ENCODE results near the gene UNC13C.

UNC13C gene

DNA sequence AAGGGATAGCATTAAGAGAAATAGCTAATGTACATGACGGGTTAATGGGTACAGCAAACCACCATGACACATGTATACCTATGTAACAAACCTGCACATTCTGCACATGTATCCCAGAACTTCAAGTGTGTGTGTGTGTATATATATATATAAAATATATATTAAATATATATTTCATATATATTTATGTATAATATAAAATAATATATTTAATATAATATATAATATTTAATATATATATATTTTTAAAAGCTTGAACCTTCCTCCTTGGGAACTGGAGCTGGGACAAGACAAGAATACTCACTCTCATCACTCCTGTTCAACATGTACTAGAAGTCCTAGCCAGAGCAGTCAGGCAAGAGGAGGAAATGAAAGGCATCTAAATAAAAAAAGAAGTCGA is 149.3 kb downstream of the UNC13C start:
- DNase-seq: no peak

DNA sequence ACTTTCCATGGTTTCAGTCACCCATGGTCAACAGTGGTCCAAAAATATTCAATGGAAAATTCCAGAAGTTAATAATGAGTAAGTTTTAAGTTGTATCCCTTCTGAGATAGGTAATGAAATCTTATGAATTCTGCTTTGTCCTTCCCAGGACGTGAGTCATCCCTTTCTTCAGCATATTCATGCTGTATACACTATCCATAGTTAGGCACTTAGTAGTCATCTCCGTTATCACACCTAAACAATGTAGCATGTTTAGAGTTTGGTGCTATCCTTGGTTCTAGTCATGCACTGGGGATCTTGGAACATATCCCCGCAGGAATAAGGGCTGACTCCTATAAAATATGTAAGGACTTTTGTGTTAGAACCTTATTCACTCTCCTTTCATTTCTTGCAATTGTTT is 153.2 kb downstream of the UNC13C start:
- DNase-seq: no peak

DNA sequence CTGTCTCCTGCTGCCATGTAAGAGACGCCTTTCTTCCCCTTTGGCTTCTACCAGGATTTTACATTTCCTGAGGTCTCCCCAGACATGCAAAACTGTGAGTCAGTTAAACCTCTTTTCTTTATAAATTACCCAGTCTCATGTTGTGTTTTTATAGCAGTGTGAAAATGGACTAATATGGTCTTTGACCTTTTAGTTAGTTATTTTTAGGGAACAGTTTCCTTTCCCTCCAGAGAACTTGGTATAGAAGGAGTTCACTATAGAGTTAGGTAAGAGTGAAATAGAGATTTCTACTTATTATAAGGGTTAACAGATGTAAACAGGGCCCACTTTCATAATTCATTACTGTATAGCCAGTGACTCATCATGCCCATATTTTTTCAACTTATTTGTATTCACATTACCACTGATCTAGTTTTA is 170.9 kb downstream of the UNC13C start:
- DNase-seq: no peak

DNA sequence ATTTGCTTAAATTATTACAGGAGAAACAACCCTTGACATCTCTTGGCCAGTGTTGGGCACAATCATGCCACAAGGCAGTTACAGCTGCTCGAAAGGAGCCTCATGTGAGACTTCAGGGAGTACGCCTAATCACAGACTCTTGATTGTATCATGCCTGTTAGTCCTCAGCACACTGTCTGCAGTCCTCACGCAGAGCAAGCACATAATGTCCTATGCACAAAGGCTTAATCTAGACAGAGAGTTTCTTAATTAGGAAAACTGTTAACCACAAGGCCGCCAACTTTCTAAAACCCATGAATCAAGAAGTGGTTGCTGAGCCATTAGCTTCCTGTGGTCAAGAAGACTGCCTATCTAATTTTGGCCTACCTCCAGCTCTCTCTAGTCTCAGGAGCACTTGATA is 172.0 kb downstream of the UNC13C start:
- no peak for DNase-seq

DNA sequence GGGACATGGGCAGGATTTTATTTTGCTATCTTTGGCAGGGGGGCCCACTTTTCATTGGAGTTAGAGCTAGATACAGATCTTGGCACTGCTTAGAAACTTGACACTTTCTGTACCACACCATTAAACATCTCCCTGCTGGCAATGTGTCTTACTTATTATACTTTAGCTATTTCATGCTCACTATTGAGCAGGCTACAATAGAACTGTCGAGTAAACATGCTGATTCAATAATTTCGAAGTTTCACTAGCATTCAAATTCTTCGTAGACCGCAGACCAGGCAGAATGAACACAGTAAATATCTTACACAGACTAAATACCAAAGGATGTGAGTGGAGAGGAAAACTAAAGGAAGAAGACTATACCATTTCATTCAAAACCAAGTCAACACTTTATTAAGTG is 180.8 kb downstream of the UNC13C start:
- no peak for DNase-seq

DNA sequence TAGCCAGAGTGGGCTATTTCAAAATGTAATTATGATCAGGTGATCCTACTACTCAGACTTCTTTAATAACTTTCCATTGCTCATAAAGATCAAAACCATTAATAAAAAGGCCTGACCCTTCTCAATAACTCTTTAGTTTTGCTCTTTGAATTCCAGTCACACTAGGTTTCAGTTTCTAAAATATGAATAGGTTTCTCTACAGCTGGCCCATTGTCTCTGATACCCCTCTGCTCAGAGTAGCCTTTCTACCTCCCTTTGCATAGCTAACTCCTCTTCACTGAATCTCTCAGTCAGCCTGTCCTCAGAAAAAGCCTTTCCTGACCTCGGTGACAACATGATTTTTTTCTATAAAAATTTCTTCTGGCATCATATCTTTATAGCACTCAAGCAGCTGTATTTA is 209.1 kb downstream of the UNC13C start:
- no peak for DNase-seq

DNA sequence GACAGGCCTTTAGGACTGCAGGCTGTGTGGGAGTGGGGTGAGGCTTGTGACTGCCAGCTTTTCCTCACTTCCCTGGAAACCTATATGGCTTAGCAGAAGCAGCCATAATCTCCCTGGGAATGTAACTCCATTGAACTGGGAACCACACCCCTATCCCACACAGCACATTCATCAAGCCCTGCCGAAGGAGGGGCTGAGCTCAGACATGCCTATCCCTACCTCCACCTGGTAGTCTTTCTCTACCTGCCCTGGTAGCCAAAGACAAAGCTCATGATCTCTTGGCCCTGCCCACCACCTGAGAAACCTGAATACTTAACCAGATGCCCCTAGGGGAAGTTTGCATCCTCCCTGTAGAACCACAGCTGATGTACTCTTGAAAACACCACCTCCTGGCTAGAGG is 219.8 kb downstream of the UNC13C start:
- DNase-seq: no peak

DNA sequence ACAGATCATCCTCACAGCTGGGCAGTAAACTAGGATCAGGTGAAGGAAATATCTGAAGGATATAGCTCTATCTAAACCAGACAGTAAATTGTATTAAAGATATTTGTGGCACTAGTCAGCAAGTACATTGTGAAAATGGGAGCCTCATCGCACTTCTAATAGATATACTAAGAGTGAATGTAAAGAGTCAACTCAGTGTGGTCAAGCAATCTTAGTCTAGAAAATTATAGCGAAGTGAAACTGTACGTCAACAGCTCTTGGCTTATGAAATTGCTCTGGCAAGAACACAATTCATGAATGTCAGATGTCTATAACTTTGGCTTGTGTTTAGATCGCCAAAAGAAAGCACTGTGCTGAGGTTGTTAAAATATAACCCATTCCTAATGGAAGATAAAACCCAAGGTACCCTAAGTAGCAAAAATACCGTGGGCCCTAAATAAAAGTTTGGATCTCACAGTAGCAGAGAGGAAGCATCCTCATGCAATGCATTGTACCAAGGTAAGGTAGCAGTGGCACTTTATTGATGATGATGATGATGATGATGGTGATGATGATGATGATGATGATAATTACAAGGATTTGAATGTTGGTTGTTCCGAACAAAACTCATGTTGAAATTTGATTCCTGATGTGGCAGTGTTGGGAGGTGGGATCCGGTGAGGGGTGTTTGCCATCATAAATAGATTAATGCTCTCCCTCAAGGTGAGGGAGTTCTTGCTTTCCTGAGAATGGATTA is 228.5 kb downstream of the UNC13C start:
- DNase-seq: no peak

DNA sequence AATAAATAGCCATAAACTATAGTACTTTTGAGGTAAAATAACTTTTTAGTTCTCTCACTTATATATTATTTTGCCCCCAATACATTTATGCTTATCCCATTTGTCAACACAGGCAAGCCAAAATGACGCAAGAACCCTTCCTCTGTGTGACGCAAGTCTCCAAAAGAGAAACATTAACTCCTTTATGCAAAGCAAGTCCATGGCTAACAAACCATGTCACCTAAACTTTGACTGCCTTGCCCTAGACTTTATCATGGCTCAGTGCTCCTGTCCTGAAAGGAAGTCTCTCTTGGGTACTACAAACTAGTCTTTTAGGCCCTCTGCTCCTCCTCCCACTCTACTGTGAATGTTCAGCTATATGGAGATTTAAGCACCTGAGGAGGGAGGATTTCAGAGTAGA is 230.5 kb downstream of the UNC13C start:
- DNase-seq: no peak

DNA sequence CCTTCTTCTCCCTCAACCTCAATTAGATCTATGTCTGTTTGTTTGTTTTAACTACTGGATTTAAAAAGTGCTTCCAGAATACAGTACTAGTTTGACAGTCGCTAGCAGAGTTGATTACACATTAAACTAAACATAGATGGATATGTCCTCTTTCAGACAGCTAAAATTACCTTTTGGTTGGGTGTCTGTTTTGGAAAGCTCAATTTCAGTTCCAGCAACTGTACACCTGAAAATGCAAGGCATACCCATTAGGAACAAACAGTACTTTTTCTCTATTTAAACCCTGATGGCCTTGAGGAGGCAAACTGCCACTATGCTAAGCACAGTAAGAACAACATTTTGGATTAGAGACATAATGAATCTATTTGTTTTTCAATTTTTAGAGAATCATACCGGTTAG is 234.4 kb downstream of the UNC13C start:
- DNase-seq: no peak

DNA sequence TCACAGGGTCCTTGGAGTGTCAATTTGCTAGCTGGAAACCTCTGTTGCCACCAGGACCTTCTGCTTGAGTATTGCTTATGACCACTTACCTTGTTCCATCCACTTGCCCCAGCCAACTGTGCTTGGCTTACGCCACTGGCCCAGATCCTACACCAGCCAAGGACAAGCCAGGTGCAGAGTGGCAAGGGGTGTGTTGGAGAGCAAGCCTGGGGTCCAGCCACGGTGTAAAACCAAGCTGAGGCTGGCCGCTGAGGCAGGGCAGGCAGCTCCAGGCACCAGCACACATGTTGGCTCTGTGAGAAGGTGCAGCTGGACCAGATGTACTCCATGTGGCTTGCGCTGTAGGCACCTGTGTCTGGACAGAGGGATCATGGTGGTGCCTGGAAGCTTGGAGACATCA is 248.2 kb downstream of the UNC13C start:
- no peak for DNase-seq

DNA sequence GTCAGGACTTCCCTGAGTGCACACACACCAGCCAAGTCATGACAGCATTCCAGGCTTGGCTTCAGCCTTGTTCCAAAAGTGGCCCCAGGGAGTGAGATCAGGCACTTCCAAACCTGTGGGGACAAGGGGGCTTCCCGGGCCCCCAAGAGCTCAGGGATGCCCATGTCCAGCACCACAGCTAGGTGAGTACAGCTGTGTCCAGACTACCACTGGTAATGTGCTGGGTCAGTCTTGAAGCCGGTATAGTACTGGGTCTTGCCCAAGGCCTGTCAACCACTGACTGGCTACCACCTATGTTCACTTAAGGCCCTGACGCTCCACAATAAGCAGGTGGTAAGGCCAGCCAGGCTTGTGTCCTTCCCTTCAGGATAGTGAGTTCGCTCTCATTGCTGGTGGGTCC is 249.3 kb downstream of the UNC13C start:
- DNase-seq: no peak

DNA sequence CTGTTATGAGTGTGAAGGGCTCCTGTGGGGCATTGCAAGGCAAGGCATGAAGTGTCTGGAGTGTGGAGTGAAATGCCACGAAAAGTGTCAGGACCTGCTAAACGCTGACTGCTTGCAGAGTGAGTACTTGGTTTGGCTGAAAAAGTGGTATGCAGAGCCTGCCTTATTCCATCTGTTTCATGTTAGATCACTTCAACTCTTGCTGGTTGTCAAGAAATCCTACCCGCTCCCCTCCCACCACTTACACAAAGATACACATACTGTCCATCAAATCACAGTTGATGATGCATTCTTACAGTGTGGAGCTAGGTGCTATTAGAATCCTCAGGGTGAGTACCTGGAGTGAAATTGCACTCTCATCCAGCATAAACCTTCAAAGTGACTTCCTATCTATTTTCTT is 272.1 kb downstream of the UNC13C start:
- DNase-seq: no peak

DNA sequence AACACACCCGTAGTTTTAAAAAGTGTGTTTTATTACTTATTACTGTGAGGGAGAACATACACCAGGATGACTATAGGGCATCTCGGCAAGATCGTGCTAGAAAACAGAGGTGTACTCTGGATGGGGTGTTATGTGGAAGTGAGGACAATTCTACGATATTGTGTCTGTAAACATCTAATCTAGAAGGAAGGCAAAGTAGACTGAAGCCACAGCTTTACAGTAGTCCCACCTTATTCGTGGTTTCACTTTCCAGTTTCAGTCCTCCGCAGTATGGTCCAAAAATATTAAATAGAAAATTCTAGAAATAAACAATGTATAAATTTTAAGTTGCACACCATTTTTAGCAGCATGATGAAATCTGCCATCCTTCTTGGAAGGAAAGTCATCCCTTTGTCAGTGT is 277.9 kb downstream of the UNC13C start:
- no peak for DNase-seq

DNA sequence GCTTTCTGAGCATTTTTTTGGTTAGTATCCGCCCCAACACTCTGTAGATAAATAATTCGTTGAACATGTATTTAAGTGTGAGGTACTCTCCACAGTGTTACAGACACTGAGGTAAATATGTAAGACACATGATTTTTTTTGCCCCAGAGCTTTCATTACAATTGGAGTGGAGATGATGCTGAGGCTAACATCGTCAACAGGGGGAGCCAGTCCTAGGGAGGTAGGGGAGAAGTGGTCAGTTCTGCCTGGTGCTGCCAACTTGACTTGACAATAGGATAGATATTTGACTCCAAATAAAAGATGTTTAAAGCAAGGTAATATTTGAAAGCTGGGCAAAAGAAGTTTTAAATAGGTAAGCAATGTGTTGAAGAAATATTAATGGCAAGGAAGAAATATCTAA is 295.7 kb downstream of the UNC13C start:
- DNase-seq: no peak

DNA sequence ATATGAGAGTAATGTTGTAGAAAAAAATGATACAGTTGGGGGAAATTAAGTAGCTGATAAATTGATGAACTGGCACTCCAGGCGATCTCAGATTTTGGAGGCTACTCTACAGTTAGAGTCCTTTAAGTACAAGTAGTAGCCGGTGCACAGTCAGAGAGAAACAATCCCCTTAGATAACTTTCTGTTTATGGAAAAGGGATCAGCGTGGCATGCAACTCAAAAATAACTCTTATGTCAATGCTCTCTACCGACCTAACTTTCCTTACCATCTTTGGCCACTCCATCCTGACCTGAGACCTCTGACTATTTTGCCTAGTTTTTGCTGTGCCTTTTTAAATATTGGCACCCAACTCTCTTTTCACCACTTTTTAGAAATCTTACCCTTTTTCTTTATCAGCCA is 299.6 kb downstream of the UNC13C start:
- no peak for DNase-seq

DNA sequence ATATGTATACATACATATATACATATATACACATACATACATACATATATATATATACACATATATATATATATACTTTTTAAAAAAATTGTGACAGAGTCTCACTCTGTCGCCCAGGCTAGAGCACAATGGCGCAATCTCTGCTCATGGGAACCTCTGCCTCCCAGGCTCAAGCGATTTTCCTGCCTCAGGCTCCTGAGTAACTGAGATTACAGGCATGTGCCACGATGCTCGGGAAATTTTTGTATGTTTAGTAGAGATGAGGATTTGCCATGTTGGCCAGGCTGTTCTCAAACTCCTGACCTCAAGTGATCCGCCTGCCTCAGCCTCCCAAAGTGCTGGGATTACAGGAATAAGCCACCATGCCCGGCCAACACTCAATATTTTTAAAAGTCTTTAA is 302.5 kb downstream of the UNC13C start:
- DNase-seq: no peak

DNA sequence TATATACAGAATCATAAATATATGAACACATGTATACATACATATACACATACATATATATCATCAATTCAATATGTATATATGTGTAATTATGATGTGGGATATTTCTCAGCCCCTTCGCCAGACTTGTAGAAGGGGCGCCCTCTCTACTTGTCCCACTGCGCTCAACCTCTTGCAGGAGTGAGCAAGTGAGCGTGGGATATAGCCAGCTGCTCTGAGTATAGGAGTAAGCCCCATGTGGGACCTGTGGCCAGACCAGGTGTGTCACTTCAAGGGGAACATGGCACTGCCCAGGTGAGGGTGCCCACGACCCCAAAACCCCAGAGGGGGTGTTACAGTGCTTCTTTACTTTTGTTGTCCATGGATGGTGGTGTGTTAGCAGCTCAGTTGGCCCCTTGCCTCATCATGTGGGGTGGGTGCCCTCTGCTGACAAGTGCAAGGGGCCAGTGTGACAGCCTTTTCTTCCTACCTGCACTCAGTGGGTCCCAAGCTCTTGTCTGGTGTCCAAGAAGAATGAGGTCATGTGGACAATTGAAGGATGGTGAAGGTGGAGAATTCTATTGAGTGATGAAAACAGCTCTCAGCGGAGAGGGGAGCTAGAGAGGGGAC is 304.1 kb downstream of the UNC13C start:
- DNase-seq: no peak

DNA sequence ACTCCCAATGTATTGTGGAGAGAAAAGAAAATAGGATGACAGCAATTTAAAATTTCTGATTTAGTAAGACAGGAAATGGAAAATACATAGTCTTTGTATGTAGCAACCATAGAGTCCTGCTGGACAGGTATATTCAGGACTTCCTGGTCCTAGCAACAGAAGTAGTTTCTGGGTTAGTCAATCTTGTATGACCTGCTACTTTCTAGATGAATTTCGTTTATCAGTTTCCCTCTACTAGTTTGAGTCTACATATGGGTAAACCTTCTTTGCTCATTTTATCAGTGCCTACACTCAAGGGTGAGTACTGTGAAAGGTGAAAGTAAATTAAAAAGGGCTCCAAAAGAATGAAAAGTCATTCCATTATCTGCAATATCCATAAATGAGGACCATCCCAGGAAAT is 309.8 kb downstream of the UNC13C start:
- DNase-seq: no peak

DNA sequence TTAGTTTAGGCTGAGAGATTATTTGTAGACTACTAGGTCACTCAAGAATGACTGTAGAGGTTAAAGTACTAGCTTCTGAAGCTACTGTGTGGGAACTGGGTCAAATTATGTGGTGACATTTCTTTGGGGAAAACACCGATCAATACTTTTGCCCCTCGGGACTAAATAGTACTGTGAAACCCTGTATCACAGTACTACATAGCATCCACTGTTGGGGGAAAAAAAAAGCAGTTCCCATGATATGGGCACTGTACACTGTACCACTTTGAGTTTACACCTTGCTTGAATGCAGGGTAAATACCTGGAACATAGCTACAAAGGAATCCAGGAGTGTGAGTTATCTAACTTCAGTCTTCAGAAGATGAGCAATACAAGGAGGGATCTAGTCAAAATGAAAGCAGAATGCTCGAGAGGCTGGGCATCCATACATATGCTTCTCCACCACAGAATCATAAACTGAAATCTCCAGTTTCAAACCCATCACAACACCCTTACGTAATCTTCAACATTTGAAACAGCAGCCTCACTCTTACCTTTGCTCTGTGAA is 311.4 kb downstream of the UNC13C start:
- DNase-seq: no peak

DNA sequence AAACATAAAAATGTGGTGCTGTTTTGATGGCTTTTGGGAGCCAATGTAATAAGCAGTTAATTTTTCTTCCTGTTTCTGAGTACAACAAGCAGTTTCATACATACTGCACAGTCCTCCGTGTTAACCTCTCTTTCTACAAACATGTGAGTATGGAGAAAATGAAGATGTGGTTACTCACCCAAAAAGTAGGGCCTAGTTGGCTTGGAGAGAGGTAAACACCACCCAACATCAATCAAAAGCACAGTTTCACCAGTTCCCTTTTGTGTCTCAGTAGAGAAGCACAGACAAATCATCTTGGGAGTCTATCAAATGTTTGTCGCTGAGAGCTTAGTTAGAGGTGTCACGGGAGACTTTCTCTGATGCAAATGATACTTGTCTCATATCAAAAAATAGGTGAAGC is 320.2 kb downstream of the UNC13C start:
- DNase-seq: no peak

DNA sequence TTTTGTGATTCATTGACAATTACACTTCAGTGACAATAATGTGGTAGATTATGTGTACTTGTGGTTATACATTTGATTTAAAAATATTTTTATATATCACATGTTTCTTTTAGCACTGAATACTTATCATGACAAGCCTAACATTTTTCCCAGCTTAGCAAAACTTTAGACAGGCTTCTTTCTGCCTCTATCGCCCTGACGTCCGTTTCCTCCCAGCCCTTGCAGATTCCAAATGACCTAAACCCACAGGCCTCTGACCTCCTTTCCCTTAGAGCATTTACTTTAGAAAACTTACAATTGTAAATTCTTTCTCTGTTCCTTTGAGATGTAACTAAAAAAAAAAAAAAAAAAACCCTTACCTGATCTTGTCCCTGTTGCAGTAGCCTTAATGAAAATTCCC is 326.1 kb downstream of the UNC13C start:
- no peak for DNase-seq

DNA sequence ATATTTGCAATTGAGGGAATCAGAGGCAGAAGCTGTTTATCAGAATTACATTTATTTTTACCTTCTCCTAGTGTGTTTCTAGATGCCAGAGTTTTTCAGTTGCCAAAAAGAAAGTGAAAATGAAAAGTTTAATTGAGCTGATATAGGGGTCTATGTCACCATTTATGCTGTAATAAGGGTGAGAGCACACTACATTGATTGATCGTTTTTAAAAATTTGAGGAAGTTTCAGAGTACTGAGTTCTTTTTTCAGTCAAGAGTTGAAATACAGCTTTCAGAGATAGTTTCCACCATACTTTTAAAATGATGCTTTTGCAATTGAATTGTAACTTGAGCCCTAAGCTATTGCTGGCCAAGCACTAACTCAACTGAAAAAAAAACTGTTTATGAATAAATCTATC is 326.9 kb downstream of the UNC13C start:
- no peak for DNase-seq

DNA sequence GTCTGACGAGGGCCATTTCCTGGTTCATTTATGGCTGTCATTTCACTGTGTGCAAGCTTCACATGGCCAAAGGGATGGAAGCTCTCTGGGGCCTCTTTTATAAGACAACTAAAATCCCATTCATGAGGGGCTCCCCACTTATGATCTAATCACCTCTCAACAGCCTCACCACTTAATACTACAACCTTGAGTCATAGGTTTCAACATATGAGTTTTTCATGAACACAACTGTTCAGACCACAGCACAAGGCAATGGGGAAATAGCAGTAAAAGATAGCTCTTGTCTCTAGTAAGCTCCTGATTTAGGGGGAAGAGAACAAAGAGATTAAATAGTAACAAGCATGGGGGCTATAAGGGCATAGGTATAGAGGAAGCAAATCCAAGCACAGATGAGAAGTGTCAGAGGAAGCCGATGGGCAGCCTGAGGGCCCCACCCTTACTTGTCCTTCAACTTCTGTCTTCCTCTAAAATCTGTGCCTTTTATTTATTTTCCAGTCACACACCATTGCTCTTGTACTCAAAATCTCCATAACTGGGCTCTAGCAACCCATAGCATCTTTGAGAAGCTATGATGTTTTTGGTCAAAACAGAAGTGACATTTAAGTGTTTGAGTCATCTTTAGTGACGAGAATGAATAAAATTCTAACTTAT is 329.1 kb downstream of the UNC13C start:
- no peak for DNase-seq
